AML-193 (cell line): ENCODE results near the gene TRIM7.
"Not testable (repeated sequence)": the region's sequence is repeated elsewhere in the genome, so short reads cannot be mapped to it uniquely, and the experiment has no call there.

ENCODE experiments used
- DNase-seq, 2 experiments: peaks; one replicate each; lab custom pipeline; 2025; lab: John Stamatoyannopoulos, UW

TRIM7 gene

GRCh38 chr5:181212934-181213333, 7.9 kb upstream of the TRIM7 start:
- DNase-seq = no peak

- no peak for DNase-seq
These were observed 7.1 kb upstream of the TRIM7 start for GRCh38 chr5:181212080-181212479.

GRCh38 chr5:181211208-181211607, 6.2 kb upstream of the TRIM7 start:
- no peak for DNase-seq

GRCh38 chr5:181210698-181211097, 5.7 kb upstream of the TRIM7 start:
- not testable (repeated sequence) for DNase-seq

GRCh38 chr5:181210148-181210547, 5.2 kb upstream of the TRIM7 start:
- not testable (repeated sequence) for DNase-seq

GRCh38 chr5:181209006-181209405, 4.0 kb upstream of the TRIM7 start:
- not testable (repeated sequence) for DNase-seq

GRCh38 chr5:181207960-181208253, 2.9 kb upstream of the TRIM7 start:
- no peak for DNase-seq

- no peak for DNase-seq
These were observed 2.4 kb upstream of the TRIM7 start for GRCh38 chr5:181207214-181207959.

GRCh38 chr5:181205761-181206649, 1.0 kb upstream of the TRIM7 start:
- DNase-seq = no peak

- DNase-seq = no peak
These were observed 727 bp downstream of the TRIM7 start for GRCh38 chr5:181204113-181204825.

GRCh38 chr5:181203777-181204112, 1.3 kb downstream of the TRIM7 start:
- no peak for DNase-seq

- no peak for DNase-seq
These were observed 1.8 kb downstream of the TRIM7 start for GRCh38 chr5:181203093-181203711.

- no peak for DNase-seq
These were observed 4.2 kb downstream of the TRIM7 start for GRCh38 chr5:181200816-181201215.

- no peak for DNase-seq
These were observed 4.9 kb downstream of the TRIM7 start for GRCh38 chr5:181199881-181200638.

- DNase-seq = no peak
These were observed 6.0 kb downstream of the TRIM7 start for GRCh38 chr5:181198905-181199519.

GRCh38 chr5:181198106-181198685, 6.8 kb downstream of the TRIM7 start:
- no peak for DNase-seq

- no peak for DNase-seq
These were observed 7.6 kb downstream of the TRIM7 start for GRCh38 chr5:181197326-181197951.

GRCh38 chr5:181195249-181195761, 9.7 kb downstream of the TRIM7 start:
- DNase-seq = no peak

GRCh38 chr5:181194489-181195248, 10.3 kb downstream of the TRIM7 start:
- no peak for DNase-seq
